GM12878 (cell line): Measurements from ENCODE around the gene SLIT2. TPM values are rescaled to one million over a fixed set of nuclear protein-coding genes. Genes with fewer than 3 reads are reported as not detected.

Source experiments
- ATAC-seq: fragments of 200-7000 bp; cut with Tn5 transposase; 3 replicates; pipeline ENCODE4 v1.9.1; 2020; ENCODE audit warnings: mild to moderate bottlenecking, moderate library complexity
- BruUV-seq: library from RNA; stranded (reverse); fragments of 400-500 nt; replicated peaks from 2 replicates; lab custom pipeline; 2021; lab: Mats Ljungman, UMichigan
- CTCF ChIA-PET: fragments of 300-600 bp; sonication (Branson Sonifier 250); formaldehyde crosslinking; extraction: SDS; loops from one replicate; lab custom pipeline; 2021; ENCODE audit warnings: inconsistent platforms; lab: Yijun Ruan, JAX
- POLR2A ChIA-PET: fragments of 350-600 bp; formaldehyde crosslinking; extraction: SDS; loops from one replicate; lab custom pipeline; 2021; ENCODE audit warnings: inconsistent platforms; lab: Charles Lee
- RAD21 ChIA-PET: fragments of 300-600 bp; sonication (Branson Sonifier 250); formaldehyde crosslinking; loops from one replicate; lab custom pipeline; 2023; ENCODE audit warnings: antibody characterized with exemption; ENCODE audit not compliant: unreplicated experiment; lab: Charles Lee
- SMC1A ChIA-PET: fragments of 300-600 bp; sonication (Branson Sonifier 250); formaldehyde crosslinking; loops from one replicate; lab custom pipeline; 2023; ENCODE audit not compliant: unreplicated experiment, uncharacterized antibody; lab: Charles Lee
- DNase-seq: peaks from one replicate; pipeline ENCODE4 v3.0.0-alpha.2; 2011; ENCODE audit warnings: low read depth, low spot score
- FAIRE-seq: peaks from 3 replicates; lab custom pipeline; 2011; peaks lifted over from hg19 to GRCh38; lab: Jason Lieb, UNC
- H2AFZ ChIP-seq: 2 replicates; pipeline ENCODE4 v1.6.0; 2011; ENCODE audit warnings: low read depth, low read length, control low read depth; ENCODE audit not compliant: control insufficient read depth
- H3K27ac ChIP-seq: 2 replicates; pipeline ENCODE4 v1.5.1; 2011; ENCODE audit warnings: control low read depth; ENCODE audit not compliant: control insufficient read depth, insufficient read depth
- H3K27me3 ChIP-seq, 2 experiments: replicated peaks in 1 of 2; 2 replicates each; pipeline versions ENCODE4 v1.6.0 to v1.6.1; 2011; ENCODE audit warnings: low read length in 1 of 2; ENCODE audit not compliant: control insufficient read depth in 2 of 2, insufficient read depth in 2 of 2
- H3K36me3 ChIP-seq, 2 experiments: 2 replicates each; pipeline ENCODE4 v1.5.1; 2011; ENCODE audit warnings: low read length in 1 of 2; ENCODE audit not compliant: control insufficient read depth in 2 of 2, insufficient read depth in 2 of 2
- H3K4me1 ChIP-seq: 2 replicates; pipeline ENCODE4 v1.6.1; 2011; ENCODE audit warnings: mild to moderate bottlenecking, low read length, moderate library complexity, mixed read lengths; ENCODE audit not compliant: control insufficient read depth, insufficient read depth
- H3K4me2 ChIP-seq: 2 replicates; pipeline ENCODE4 v1.6.0; 2011; ENCODE audit warnings: control low read depth; ENCODE audit not compliant: control insufficient read depth, insufficient read depth
- H3K4me3 ChIP-seq: fragments of 200-600 bp; sonication (generic); 2 replicates; pipeline ENCODE4 v1.5.1; 2016
- H3K79me2 ChIP-seq: 2 replicates; pipeline ENCODE4 v1.6.0; 2011; ENCODE audit warnings: low read length; ENCODE audit not compliant: control insufficient read depth, insufficient read depth
- H3K9ac ChIP-seq: 2 replicates; pipeline ENCODE4 v1.8.0; 2011; ENCODE audit warnings: low read length, control low read depth, mixed read lengths; ENCODE audit not compliant: control insufficient read depth, insufficient read depth
- H3K9me3 ChIP-seq: replicated peaks from 3 replicates; pipeline ENCODE4 v1.5.1; 2011; ENCODE audit warnings: mild to moderate bottlenecking, low read length; ENCODE audit not compliant: control insufficient read depth, insufficient read depth
- H4K20me1 ChIP-seq: 2 replicates; pipeline ENCODE4 v1.6.0; 2011; ENCODE audit not compliant: control insufficient read depth, insufficient read depth
- BRCA1 ChIP-seq: IDR thresholded peaks from 2 replicates; pipeline ENCODE4 v1.6.1; 2011; ENCODE audit warnings: low read depth, low read length, improper control_type of control experiment
- CBFB ChIP-seq: IDR thresholded peaks from 2 replicates; pipeline ENCODE4 v1.6.1; 2016; ENCODE audit warnings: antibody characterized with exemption, low read depth
- CREB1 ChIP-seq: IDR thresholded peaks from 2 replicates; pipeline ENCODE4 v1.6.1; 2012; ENCODE audit warnings: low read depth, mild to moderate bottlenecking, inconsistent platforms
- EGR1 ChIP-seq, 2 experiments: IDR thresholded peaks; 1 replicate in 1 of 2; 2 replicates in 1 of 2; pipeline ENCODE4 v1.6.1; 2011 to 2012; ENCODE audit warnings: low read depth in 2 of 2, low read length in 2 of 2, borderline replicate concordance in 1 of 2, mild to moderate bottlenecking in 1 of 2, moderate library complexity in 1 of 2
- HCFC1 ChIP-seq: fragments of 150-350 bp; IDR thresholded peaks from 2 replicates; pipeline ENCODE4 v1.6.1; 2014; ENCODE audit warnings: low read length
- HDAC6 ChIP-seq: fragments of 200-600 bp; sonication (generic); IDR thresholded peaks from one replicate; pipeline ENCODE4 v1.8.0; 2017; ENCODE audit warnings: antibody characterized with exemption; ENCODE audit not compliant: unreplicated experiment
- MYC ChIP-seq: IDR thresholded peaks from 2 replicates; pipeline ENCODE4 v1.6.1; 2011; ENCODE audit warnings: mild to moderate bottlenecking, low read length, moderate library complexity, inconsistent platforms; ENCODE audit not compliant: insufficient read depth, insufficient replicate concordance, insufficient read length, severe bottlenecking
- NR2C1 ChIP-seq: fragments of 450-650 bp; IDR thresholded peaks from 2 replicates; pipeline ENCODE4 v1.6.1; 2017; ENCODE audit warnings: antibody characterized with exemption, mild to moderate bottlenecking, moderate library complexity
- RAD21 ChIP-seq: IDR thresholded peaks from 2 replicates; pipeline ENCODE4 v1.6.1; 2011; ENCODE audit warnings: mild to moderate bottlenecking, low read depth, low read length, moderate library complexity; ENCODE audit not compliant: insufficient read depth
- RFX5 ChIP-seq: IDR thresholded peaks from 2 replicates; pipeline ENCODE4 v1.6.1; 2011; ENCODE audit warnings: low read depth, low read length, improper control_type of control experiment
- SIN3A ChIP-seq: IDR thresholded peaks from 2 replicates; pipeline ENCODE4 v1.6.1; 2012; ENCODE audit warnings: low read depth, low read length, improper control_type of control experiment
- SUZ12 ChIP-seq: fragments of 200-600 bp; sonication (generic); IDR thresholded peaks from one replicate; pipeline ENCODE4 v1.6.1; 2018; ENCODE audit warnings: antibody characterized with exemption, mild to moderate bottlenecking; ENCODE audit not compliant: unreplicated experiment
- TAF1 ChIP-seq: IDR thresholded peaks from 2 replicates; pipeline ENCODE4 v1.6.1; 2011; ENCODE audit warnings: mild to moderate bottlenecking, low read depth, low read length, borderline replicate concordance
- WRNIP1 ChIP-seq: IDR thresholded peaks from 2 replicates; pipeline ENCODE4 v1.6.1; 2011; ENCODE audit warnings: low read depth, low read length, improper control_type of control experiment, borderline replicate concordance
- WGBS: methylation state at CpG from one replicate; pipeline ENCODE4 v1.1.6; 2016; ENCODE audit warnings: low lambda C conversion rate; ENCODE audit not compliant: insufficient replicate concordance, insufficient coverage; ENCODE audit errors: missing lambda C conversion rate; 5-methylcytosine and 5-hydroxymethylcytosine counted together
- in situ Hi-C: fragments of 300-500 bp; cut with MboI; formaldehyde crosslinking; loops from 9 replicates; pipeline ENCODE4 v1.14.3; 2018; ENCODE audit warnings: mixed read lengths
- intact Hi-C: fragments of 100-400 bp; cut with micrococcal nuclease; formaldehyde crosslinking; loops from one replicate; pipeline ENCODE4 v1.14.2; 2022; ENCODE audit not compliant: unreplicated experiment
- polyA plus RNA-seq, 11 experiments: library from polyadenylated mRNA; depleted of rRNA in 4 of 11; unstranded in 6 of 11; stranded (reverse) in 5 of 11; fragments of >200 nt; fragmentation: Nextera tagmentation in 4 of 11; fragmentation: Illumina TruSeq in 1 of 11; extraction: Ambion mirVana in 4 of 11; extraction: Trizol in 1 of 11; gene quantifications; 1 replicate in 1 of 11; 2 replicates in 10 of 11; pipeline versions ENCODE4 v1.2.1 to v1.2.3, GENCODE V29; 2011 to 2016; ENCODE audit warnings: inconsistent platforms in 2 of 11, missing spikeins in 2 of 11, low read depth in 1 of 11
- total RNA-seq, 4 experiments: library from RNA; depleted of rRNA in 3 of 4; stranded (reverse); fragments of >200 nt in 3 of 4; fragmentation: Illumina TruSeq in 1 of 4; extraction: Trizol in 1 of 4; gene quantifications; 2 replicates each; pipeline versions ENCODE4 v1.2.1 to v1.2.3, GENCODE V29; 2013 to 2021
- TF ChIP-seq, protein P1 (sequence below): fragments of 450-650 bp; IDR thresholded peaks from 2 replicates; pipeline ENCODE4 v1.6.1; 2017; ENCODE audit warnings: borderline replicate concordance
- TF ChIP-seq, protein P2 (sequence below): fragments of 450-650 bp; formaldehyde crosslinking; IDR thresholded peaks from 2 replicates; pipeline ENCODE4 v1.4.0; 2020; ENCODE audit warnings: mild to moderate bottlenecking, moderate library complexity
- TF ChIP-seq, protein P3 (sequence below): fragments of 450-650 bp; conservative IDR thresholded peaks from 2 replicates; pipeline ENCODE4 v1.6.1; 2017; ENCODE audit warnings: mild to moderate bottlenecking, moderate library complexity

The SLIT2 gene
- total and polyA plus RNA-seq, 10 of the 15 experiments (the other 5 are each of a cell fraction or from before 2014, with no cell fraction given): 0.01 to 0.05 TPM; not detected in 8

DNA sequence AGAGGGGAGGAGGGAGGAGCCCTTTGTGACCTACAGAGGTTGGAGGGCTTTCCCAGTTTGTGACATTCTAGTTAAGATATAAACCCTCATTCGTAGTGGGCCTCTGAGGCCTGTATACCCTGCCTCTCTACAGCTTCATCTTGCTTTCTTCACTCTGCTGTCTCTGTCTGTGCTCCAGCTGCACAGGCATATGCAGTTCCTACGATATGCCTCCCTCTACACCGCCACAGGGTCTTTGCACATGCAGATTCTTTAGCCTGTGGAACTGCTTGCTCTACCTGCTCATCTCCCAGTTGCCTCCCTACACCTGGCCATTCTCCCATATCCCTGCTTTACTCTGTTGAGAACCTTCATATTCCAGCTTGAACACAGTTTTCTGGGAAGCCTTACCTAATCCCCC, 38.1 kb downstream of the SLIT2 start (continued):
- TF ChIP-seq EGR1 (IDR thresholded peaks at IDR 0.05; ENCODE audit: borderline replicate concordance in 1 of 2, low read depth in 2 of 2, low read length in 2 of 2) (no peak), BRCA1 (no peak), HDAC6 (no peak), RAD21 (no peak), RFX5 (no peak)

DNA sequence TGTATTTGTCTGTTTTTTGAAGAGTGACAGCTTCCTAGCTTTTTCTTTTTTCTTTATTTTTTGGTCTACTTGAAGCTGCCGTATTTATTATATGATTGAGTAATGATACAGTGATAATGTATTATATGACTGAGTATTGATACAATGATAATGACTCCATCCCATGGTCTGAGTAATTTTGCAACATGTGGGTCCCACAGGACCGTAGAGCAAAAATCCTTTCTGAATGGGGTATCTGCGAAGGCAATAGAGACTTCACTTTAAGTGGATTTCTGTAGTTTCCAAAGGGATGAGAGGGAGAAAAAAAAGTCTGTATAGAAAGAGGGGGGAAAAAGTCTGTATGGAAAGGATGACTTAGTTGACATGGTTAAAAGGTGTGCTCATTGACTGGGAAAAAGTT, 41.0 kb downstream of the SLIT2 start:
- ChIA-PET SMC1A (interaction anchor here (0.6 to 1.0 kb wide), 2 partner anchors 35 to 1607 kb away, joined by 3 to 4 read pairs; no protein-coding TSS in a partner anchor), POLR2A (no interaction called here), RAD21 (interaction anchor here (1.5 kb wide), 1 partner anchor 27 kb away, joined by 3 read pairs; no protein-coding TSS in a partner anchor), CTCF (interaction anchor here (1.1 to 1.4 kb wide), 2 partner anchors 22 to 25 kb away, joined by 3 read pairs; no protein-coding TSS in a partner anchor)
- no peaks in the 10 kb centered on the region for H3K9me3 ChIP-seq
- H3K4me2 ChIP-seq: no peak overlapping the region
- DNase-seq (no peak), FAIRE-seq (no peak), ATAC-seq (no peak)
- no peak overlapping the region for H2AFZ ChIP-seq
- H3K36me3 ChIP-seq: no peaks in the 10 kb centered on the region
- no peaks in the 10 kb centered on the region for H4K20me1 ChIP-seq
- in situ Hi-C loops: no loop called here
- intact Hi-C loops: no loop called here
- H3K79me2 ChIP-seq: no peaks in the 10 kb centered on the region
- H3K9ac ChIP-seq: no peak overlapping the region
- H3K4me1 ChIP-seq: no peaks in the 10 kb centered on the region
- no TSS peak for BruUV-seq
- no peaks in the 10 kb centered on the region for H3K27me3 ChIP-seq
- no peak overlapping the region for H3K27ac ChIP-seq
- WGBS: 12% methylated on average over 3 of the region's 3 CpGs
- no peak overlapping the region for H3K4me3 ChIP-seq
- TF ChIP-seq BRCA1 (no peak), SIN3A (no peak), HCFC1 (no peak), SUZ12 (no peak), MYC (no peak), NR2C1 (no peak), WRNIP1 (no peak), CBFB (no peak), CREB1 (no peak), TAF1 (no peak)
- TF ChIP-seq, protein P1, sequence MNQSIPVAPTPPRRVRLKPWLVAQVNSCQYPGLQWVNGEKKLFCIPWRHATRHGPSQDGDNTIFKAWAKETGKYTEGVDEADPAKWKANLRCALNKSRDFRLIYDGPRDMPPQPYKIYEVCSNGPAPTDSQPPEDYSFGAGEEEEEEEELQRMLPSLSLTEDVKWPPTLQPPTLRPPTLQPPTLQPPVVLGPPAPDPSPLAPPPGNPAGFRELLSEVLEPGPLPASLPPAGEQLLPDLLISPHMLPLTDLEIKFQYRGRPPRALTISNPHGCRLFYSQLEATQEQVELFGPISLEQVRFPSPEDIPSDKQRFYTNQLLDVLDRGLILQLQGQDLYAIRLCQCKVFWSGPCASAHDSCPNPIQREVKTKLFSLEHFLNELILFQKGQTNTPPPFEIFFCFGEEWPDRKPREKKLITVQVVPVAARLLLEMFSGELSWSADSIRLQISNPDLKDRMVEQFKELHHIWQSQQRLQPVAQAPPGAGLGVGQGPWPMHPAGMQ: no peak
- TF ChIP-seq, protein P2, sequence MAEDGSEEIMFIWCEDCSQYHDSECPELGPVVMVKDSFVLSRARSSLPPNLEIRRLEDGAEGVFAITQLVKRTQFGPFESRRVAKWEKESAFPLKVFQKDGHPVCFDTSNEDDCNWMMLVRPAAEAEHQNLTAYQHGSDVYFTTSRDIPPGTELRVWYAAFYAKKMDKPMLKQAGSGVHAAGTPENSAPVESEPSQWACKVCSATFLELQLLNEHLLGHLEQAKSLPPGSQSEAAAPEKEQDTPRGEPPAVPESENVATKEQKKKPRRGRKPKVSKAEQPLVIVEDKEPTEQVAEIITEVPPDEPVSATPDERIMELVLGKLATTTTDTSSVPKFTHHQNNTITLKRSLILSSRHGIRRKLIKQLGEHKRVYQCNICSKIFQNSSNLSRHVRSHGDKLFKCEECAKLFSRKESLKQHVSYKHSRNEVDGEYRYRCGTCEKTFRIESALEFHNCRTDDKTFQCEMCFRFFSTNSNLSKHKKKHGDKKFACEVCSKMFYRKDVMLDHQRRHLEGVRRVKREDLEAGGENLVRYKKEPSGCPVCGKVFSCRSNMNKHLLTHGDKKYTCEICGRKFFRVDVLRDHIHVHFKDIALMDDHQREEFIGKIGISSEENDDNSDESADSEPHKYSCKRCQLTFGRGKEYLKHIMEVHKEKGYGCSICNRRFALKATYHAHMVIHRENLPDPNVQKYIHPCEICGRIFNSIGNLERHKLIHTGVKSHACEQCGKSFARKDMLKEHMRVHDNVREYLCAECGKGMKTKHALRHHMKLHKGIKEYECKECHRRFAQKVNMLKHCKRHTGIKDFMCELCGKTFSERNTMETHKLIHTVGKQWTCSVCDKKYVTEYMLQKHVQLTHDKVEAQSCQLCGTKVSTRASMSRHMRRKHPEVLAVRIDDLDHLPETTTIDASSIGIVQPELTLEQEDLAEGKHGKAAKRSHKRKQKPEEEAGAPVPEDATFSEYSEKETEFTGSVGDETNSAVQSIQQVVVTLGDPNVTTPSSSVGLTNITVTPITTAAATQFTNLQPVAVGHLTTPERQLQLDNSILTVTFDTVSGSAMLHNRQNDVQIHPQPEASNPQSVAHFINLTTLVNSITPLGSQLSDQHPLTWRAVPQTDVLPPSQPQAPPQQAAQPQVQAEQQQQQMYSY (CRISPR knock-in tag): no peak
- TF ChIP-seq, protein P3, sequence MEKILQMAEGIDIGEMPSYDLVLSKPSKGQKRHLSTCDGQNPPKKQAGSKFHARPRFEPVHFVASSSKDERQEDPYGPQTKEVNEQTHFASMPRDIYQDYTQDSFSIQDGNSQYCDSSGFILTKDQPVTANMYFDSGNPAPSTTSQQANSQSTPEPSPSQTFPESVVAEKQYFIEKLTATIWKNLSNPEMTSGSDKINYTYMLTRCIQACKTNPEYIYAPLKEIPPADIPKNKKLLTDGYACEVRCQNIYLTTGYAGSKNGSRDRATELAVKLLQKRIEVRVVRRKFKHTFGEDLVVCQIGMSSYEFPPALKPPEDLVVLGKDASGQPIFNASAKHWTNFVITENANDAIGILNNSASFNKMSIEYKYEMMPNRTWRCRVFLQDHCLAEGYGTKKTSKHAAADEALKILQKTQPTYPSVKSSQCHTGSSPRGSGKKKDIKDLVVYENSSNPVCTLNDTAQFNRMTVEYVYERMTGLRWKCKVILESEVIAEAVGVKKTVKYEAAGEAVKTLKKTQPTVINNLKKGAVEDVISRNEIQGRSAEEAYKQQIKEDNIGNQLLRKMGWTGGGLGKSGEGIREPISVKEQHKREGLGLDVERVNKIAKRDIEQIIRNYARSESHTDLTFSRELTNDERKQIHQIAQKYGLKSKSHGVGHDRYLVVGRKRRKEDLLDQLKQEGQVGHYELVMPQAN: no peak
